ENCODE results near the gene TCF15. TPM values are rescaled to one million over a fixed set of nuclear protein-coding genes. Genes with fewer than 3 reads are reported as not detected.

The TCF15 gene
- polyA plus RNA-seq, 3 donors, result not detected

DNA sequence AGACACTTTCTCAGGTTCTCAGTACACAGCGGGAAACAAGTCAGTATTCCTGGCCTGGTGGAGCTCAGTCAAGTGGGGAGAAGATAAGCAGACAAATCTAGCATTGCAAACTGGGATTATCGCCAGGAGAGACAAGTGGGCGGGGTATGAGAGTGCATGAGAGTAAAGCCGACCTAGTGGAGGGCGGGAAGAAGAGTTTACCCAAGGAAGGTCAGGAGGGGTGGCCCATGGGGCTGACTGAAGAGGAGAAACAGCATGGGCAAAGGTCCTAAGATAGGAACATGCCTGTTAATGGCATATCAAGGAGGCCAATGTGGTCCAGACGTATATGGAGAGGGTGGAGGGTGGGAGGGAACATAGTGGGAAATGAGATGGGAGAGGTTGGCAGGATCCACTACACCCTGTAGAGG, 54.1 kb downstream of the TCF15 start:
- intact Hi-C loops (cut with micrococcal nuclease), result no loop called here
- Histone ChIP-seq H2AFZ (ENCODE audit: insufficient read depth, low read depth, low read length, poor library complexity, severe bottlenecking) (no peak overlapping the region), H3K4me1 (ENCODE audit: control insufficient read depth in 1 of 2, insufficient read depth in 2 of 2, low read length in 2 of 2) (no peaks in the 10 kb centered on the region), H4K20me1 (ENCODE audit: insufficient read depth, low read length) (no peaks in the 10 kb centered on the region), H3K4me2 (replicated peaks; ENCODE audit: extremely low read depth, low read length, poor library complexity, severe bottlenecking) (no peak overlapping the region), H3K9ac (ENCODE audit: insufficient read depth, low read length, poor library complexity, severe bottlenecking) (no peak overlapping the region), H3K4me3 (replicated peaks in 1 of 3; ENCODE audit: low read depth in 2 of 3, low read length in 3 of 3) (no peak overlapping the region), H3K79me2 (ENCODE audit: insufficient read depth, low read length) (no peaks in the 10 kb centered on the region), H3K27ac (ENCODE audit: low read depth in 1 of 2, low read length in 2 of 2) (no peak overlapping the region), H3K36me3 (replicated peaks in 1 of 2; ENCODE audit: control insufficient read depth in 1 of 2, insufficient read depth in 2 of 2, low read length in 2 of 2) (no peaks in the 10 kb centered on the region), H3K27me3 (ENCODE audit: control insufficient read depth in 2 of 2, insufficient read depth in 2 of 2, low read length in 2 of 2) (peaks cover 0 to 5% of the 10 kb centered on the region in 2 donors), H3K9me3 (replicated peaks in 1 of 2; ENCODE audit: control insufficient read depth in 1 of 2, insufficient read depth in 1 of 2, low read length in 2 of 2) (no peaks in the 10 kb centered on the region)
- Mint-ChIP-seq H3K9me3 (no peaks in the 10 kb centered on the region), H3K27me3 (ENCODE audit: low read depth in 3 of 3) (peaks cover 15 to 24% (median 24%) of the 10 kb centered on the region in 3 donors), H3K27ac (no peak overlapping the region), H3K36me3 (no peaks in the 10 kb centered on the region), H3K4me3 (no peak overlapping the region), H3K4me1 (no peaks in the 10 kb centered on the region)
- WGBS (ENCODE audit: insufficient coverage), result 93% methylated on average over 4 of the region's 6 CpGs
- TF ChIP-seq, protein P1, sequence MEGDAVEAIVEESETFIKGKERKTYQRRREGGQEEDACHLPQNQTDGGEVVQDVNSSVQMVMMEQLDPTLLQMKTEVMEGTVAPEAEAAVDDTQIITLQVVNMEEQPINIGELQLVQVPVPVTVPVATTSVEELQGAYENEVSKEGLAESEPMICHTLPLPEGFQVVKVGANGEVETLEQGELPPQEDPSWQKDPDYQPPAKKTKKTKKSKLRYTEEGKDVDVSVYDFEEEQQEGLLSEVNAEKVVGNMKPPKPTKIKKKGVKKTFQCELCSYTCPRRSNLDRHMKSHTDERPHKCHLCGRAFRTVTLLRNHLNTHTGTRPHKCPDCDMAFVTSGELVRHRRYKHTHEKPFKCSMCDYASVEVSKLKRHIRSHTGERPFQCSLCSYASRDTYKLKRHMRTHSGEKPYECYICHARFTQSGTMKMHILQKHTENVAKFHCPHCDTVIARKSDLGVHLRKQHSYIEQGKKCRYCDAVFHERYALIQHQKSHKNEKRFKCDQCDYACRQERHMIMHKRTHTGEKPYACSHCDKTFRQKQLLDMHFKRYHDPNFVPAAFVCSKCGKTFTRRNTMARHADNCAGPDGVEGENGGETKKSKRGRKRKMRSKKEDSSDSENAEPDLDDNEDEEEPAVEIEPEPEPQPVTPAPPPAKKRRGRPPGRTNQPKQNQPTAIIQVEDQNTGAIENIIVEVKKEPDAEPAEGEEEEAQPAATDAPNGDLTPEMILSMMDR (IDR thresholded peaks at IDR 0.05), result no peak
- no peak for DNase-seq

Other genes starting within 250 kb of the TCF15 start
- gene TRIB3, start 229.5 kb downstream of the TCF15 start, polyA plus RNA-seq, result 10 to 100 TPM in 1 of 3 donors, 1 to 10 TPM in 2; 8.0 to 17.5 (median 9.4) TPM
- 100 to 1,000 TPM in 1 of 3 donors, 10 to 100 TPM in 2; 66.8 to 110 (median 70.8) TPM for gene RBCK1, start 202.0 kb downstream of the TCF15 start, polyA plus RNA-seq
- 10 to 100 TPM; 10.5 to 24.7 (median 11.3) TPM for gene TBC1D20, start 147.8 kb downstream of the TCF15 start, polyA plus RNA-seq
- gene CSNK2A1, start 66.5 kb downstream of the TCF15 start, polyA plus RNA-seq, result 10 to 100 TPM; 31.7 to 55.5 (median 35.2) TPM
- gene SRXN1, start 42.9 kb upstream of the TCF15 start, polyA plus RNA-seq, result 10 to 100 TPM; 33.5 to 62.4 (median 56.6) TPM
- not detected for gene SCRT2, start 65.5 kb upstream of the TCF15 start, polyA plus RNA-seq
- gene SLC52A3, start 158.2 kb upstream of the TCF15 start, polyA plus RNA-seq, result not detected
- 10 to 100 TPM; 13.8 to 43.2 (median 27.8) TPM for gene FAM110A, start 223.4 kb upstream of the TCF15 start, polyA plus RNA-seq

All from CD14-positive monocyte (primary cell).